CD4-positive, CD25-positive, alpha-beta regulatory T cell (primary cell): Measurements from ENCODE around the gene ARSB. TPM values are rescaled to one million over a fixed set of nuclear protein-coding genes. Genes with fewer than 3 reads are reported as not detected.

Experiments
- ATAC-seq, 2 donors: fragments of 150-1000 bp; cut with Tn5 transposase; one replicate each; pipeline ENCODE4 v1.10.0; 2021; ENCODE audit warnings: low read depth in 2 of 2, moderate number of reproducible peaks in 2 of 2, moderate library complexity in 1 of 2
- DNase-seq, 3 donors: peaks; one replicate each; pipeline versions ENCODE4 v3.0.0 to v3.0.0-alpha.2; 2012 to 2022; ENCODE audit warnings: mixed read lengths in 1 of 3
- H3K27ac ChIP-seq: one replicate; pipeline ENCODE4 v1.7.0; 2013; ENCODE audit warnings: mild to moderate bottlenecking, low read length; ENCODE audit not compliant: insufficient read depth, poor library complexity, severe bottlenecking
- H3K27me3 ChIP-seq: one replicate; pipeline ENCODE4 v1.7.0; 2013; ENCODE audit warnings: low read length; ENCODE audit not compliant: control insufficient read depth, insufficient read depth
- H3K36me3 ChIP-seq: one replicate; pipeline ENCODE4 v1.7.0; 2013; ENCODE audit warnings: mild to moderate bottlenecking, low read length, moderate library complexity; ENCODE audit not compliant: control insufficient read depth, insufficient read depth
- H3K4me1 ChIP-seq: 2 replicates; pipeline ENCODE4 v1.7.0; 2013; ENCODE audit warnings: mild to moderate bottlenecking, low read length; ENCODE audit not compliant: insufficient read depth, control insufficient read depth, poor library complexity, severe bottlenecking
- H3K4me3 ChIP-seq: one replicate; pipeline ENCODE4 v1.7.0; 2013; ENCODE audit warnings: low read depth, mild to moderate bottlenecking, low read length, moderate library complexity
- H3K9me3 ChIP-seq, 2 experiments: 1 replicate in 1 of 2; 2 replicates in 1 of 2; pipeline ENCODE4 v1.7.0; 2013; ENCODE audit warnings: low read length in 2 of 2, mild to moderate bottlenecking in 1 of 2, moderate library complexity in 1 of 2; ENCODE audit not compliant: control insufficient read depth in 2 of 2
- H3K27ac Mint-ChIP-seq, 3 donors: one replicate each; pipeline ENCODE4 v1.8.0; 2020 to 2022; ENCODE audit warnings: mild to moderate bottlenecking in 3 of 3, mixed read lengths in 3 of 3, moderate library complexity in 2 of 3
- H3K27me3 Mint-ChIP-seq: one replicate; pipeline ENCODE4 v1.8.0; 2022; ENCODE audit warnings: mild to moderate bottlenecking, mixed read lengths
- H3K36me3 Mint-ChIP-seq: one replicate; pipeline ENCODE4 v1.8.0; 2020; ENCODE audit warnings: mixed read lengths
- H3K4me1 Mint-ChIP-seq, 4 donors: one replicate each; pipeline ENCODE4 v1.8.0; 2020 to 2022; ENCODE audit warnings: mixed read lengths in 4 of 4, mild to moderate bottlenecking in 1 of 4
- H3K4me3 Mint-ChIP-seq, 4 donors: one replicate each; pipeline ENCODE4 v1.8.0; 2020 to 2022; ENCODE audit warnings: mild to moderate bottlenecking in 4 of 4, mixed read lengths in 4 of 4, moderate library complexity in 3 of 4
- H3K9me3 Mint-ChIP-seq, 7 donors: one replicate each; pipeline ENCODE4 v1.8.0; 2020 to 2022; ENCODE audit warnings: mixed read lengths in 7 of 7, mild to moderate bottlenecking in 3 of 7, moderate library complexity in 2 of 7
- polyA plus RNA-seq, 4 donors: library from polyadenylated mRNA; unstranded; fragments of 300-500 nt; fragmentation: Illumina TruSeq; gene quantifications; one replicate each; pipeline ENCODE4 v1.2.3, GENCODE V29; 2021
- total RNA-seq: library from RNA; stranded (reverse); gene quantifications from one replicate; pipeline ENCODE4 v1.2.3, GENCODE V29; 2022

ARSB gene
- total and polyA plus RNA-seq, 5 donors from 2014 or later: 3.4 to 6.5 (median 4.4) TPM

- H3K27me3 ChIP-seq: no peaks in the 10 kb centered on the region
- H3K36me3 ChIP-seq: no peaks in the 10 kb centered on the region
- no peak overlapping the region for H3K27ac Mint-ChIP-seq
- no peaks in the 10 kb centered on the region for H3K4me1 Mint-ChIP-seq
- no peak overlapping the region for H3K27ac ChIP-seq
- no peaks in the 10 kb centered on the region for H3K9me3 ChIP-seq
- H3K4me1 ChIP-seq: no peaks in the 10 kb centered on the region
- H3K4me3 ChIP-seq: no peak overlapping the region
- no peaks in the 10 kb centered on the region for H3K27me3 Mint-ChIP-seq
- peaks cover 0 to 1% (median 0%) of the 10 kb centered on the region in 7 donors for H3K9me3 Mint-ChIP-seq
- ATAC-seq (no peak), DNase-seq (no peak)
- H3K4me3 Mint-ChIP-seq: no peak overlapping the region
- H3K36me3 Mint-ChIP-seq: peaks cover 19% of the 10 kb centered on the region
These were observed 161.9 kb downstream of the ARSB start for GRCh38 chr5:78823196-78823595.

GRCh38 chr5:78821536-78822021 lies 163.5 kb downstream of the ARSB start:
- no peaks in the 10 kb centered on the region for H3K4me1 ChIP-seq
- H3K36me3 Mint-ChIP-seq: peaks cover 22% of the 10 kb centered on the region
- H3K27me3 ChIP-seq: no peaks in the 10 kb centered on the region
- no peaks in the 10 kb centered on the region for H3K36me3 ChIP-seq
- peaks cover 0 to 1% (median 0%) of the 10 kb centered on the region in 7 donors for H3K9me3 Mint-ChIP-seq
- no peaks in the 10 kb centered on the region for H3K9me3 ChIP-seq
- H3K27ac ChIP-seq: no peak overlapping the region
- no peaks in the 10 kb centered on the region for H3K4me1 Mint-ChIP-seq
- H3K27me3 Mint-ChIP-seq: no peaks in the 10 kb centered on the region
- DNase-seq (no peak), ATAC-seq (no peak)
- no peak overlapping the region for H3K27ac Mint-ChIP-seq
- no peak overlapping the region for H3K4me3 Mint-ChIP-seq
- no peak overlapping the region for H3K4me3 ChIP-seq

GRCh38 chr5:78819707-78820106 lies 165.4 kb downstream of the ARSB start:
- no peaks in the 10 kb centered on the region for H3K36me3 ChIP-seq
- H3K4me3 ChIP-seq: no peak overlapping the region
- H3K4me1 Mint-ChIP-seq: no peaks in the 10 kb centered on the region
- H3K4me3 Mint-ChIP-seq: no peak overlapping the region
- no peak overlapping the region for H3K27ac Mint-ChIP-seq
- H3K27ac ChIP-seq: no peak overlapping the region
- ATAC-seq: no peak
- peaks cover 31% of the 10 kb centered on the region for H3K36me3 Mint-ChIP-seq
- no peak for DNase-seq
- H3K27me3 ChIP-seq: no peaks in the 10 kb centered on the region
- no peaks in the 10 kb centered on the region for H3K4me1 ChIP-seq
- no peaks in the 10 kb centered on the region for H3K27me3 Mint-ChIP-seq
- H3K9me3 ChIP-seq: no peaks in the 10 kb centered on the region
- peaks cover 0 to 1% (median 0%) of the 10 kb centered on the region in 7 donors for H3K9me3 Mint-ChIP-seq

- H3K27ac ChIP-seq: no peak overlapping the region
- Mint-ChIP-seq H3K9me3 (peaks cover 0 to 1% (median 0%) of the 10 kb centered on the region in 7 donors), H3K27ac (no peak overlapping the region), H3K27me3 (no peaks in the 10 kb centered on the region), H3K36me3 (peaks cover 36% of the 10 kb centered on the region), H3K4me1 (peaks cover 0 to 1% (median 0%) of the 10 kb centered on the region in 4 donors), H3K4me3 (no peak overlapping the region)
- H3K4me3 ChIP-seq: no peak overlapping the region
- no peaks in the 10 kb centered on the region for H3K36me3 ChIP-seq
- ATAC-seq (no peak), DNase-seq (no peak)
- H3K4me1 ChIP-seq: no peaks in the 10 kb centered on the region
- H3K27me3 ChIP-seq: no peaks in the 10 kb centered on the region
- no peaks in the 10 kb centered on the region for H3K9me3 ChIP-seq
These were observed 165.9 kb downstream of the ARSB start for GRCh38 chr5:78819166-78819565.

DNA sequence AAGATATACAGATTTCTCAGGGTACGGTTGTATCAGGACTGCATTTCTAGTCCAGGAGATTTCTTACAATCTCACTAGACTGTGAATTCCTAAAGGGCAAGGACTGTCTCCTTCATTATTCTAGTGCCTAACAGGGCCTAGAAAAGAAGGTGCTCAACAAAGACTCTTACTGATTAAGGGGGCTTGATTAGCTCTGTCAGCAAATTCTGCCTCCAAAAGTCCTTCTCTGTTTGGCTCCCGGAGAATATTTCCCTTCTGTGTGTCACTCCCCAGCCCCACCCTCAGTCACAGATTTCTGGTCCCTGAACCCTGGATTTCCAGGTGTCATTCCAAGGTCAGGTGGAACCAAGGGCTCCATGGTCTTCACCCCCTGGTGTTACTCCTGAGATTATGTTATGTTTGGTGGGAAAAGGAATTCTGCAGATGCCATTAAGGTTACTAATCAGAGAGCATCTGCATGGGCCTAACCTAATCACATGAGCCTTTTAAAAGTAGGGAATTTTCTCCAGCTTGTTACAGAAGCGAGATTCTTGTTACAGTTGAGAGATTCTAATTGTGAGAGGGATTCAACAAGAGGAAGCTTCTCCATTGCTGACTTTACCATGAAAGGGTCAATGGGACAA lies 168.9 kb downstream of the ARSB start:
- Mint-ChIP-seq H3K4me3 (no peak overlapping the region), H3K27ac (no peak overlapping the region), H3K4me1 (peaks cover 0 to 1% (median 0%) of the 10 kb centered on the region in 4 donors), H3K9me3 (peaks cover 0 to 4% (median 0%) of the 10 kb centered on the region in 7 donors), H3K27me3 (no peaks in the 10 kb centered on the region), H3K36me3 (peaks cover 24% of the 10 kb centered on the region)
- Histone ChIP-seq H3K36me3 (no peaks in the 10 kb centered on the region), H3K9me3 (no peaks in the 10 kb centered on the region), H3K4me1 (no peaks in the 10 kb centered on the region), H3K4me3 (no peak overlapping the region), H3K27me3 (no peaks in the 10 kb centered on the region), H3K27ac (no peak overlapping the region)
- no peak for ATAC-seq
- no peak for DNase-seq

DNA sequence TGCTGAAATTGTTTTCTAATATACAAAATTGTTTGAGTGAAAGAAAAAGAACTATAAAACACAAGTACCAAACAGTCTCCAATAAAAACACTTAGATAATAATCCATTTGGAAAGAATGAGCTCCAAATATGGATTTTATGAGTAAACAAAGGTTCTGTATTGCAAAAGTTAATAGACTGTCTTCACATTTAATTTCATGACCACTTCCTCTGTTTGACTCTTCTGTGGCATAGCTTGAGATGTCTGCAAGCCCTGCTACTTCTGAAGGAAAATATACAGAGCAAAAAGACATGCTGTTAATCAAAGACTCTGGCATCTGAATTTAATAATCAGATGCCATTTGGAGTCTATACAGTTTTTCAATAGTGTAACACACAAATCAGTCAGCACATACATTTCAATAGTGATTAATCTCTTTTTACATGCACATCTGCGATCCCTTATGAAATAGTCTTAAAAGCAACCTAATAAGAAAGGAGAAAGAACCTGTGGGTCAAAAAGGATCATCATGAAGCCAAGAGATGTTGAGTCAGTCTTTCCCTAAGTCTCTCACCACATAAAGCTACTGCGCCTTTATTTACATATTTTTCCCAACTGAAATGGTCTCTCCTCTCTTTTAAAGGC lies 171.1 kb downstream of the ARSB start:
- Mint-ChIP-seq H3K36me3 (peaks cover 23% of the 10 kb centered on the region), H3K27ac (no peak overlapping the region), H3K4me3 (no peak overlapping the region), H3K4me1 (peaks cover 0 to 1% (median 0%) of the 10 kb centered on the region in 4 donors), H3K9me3 (peaks cover 0 to 3% (median 0%) of the 10 kb centered on the region in 7 donors), H3K27me3 (no peaks in the 10 kb centered on the region)
- H3K9me3 ChIP-seq: no peaks in the 10 kb centered on the region
- H3K27ac ChIP-seq: no peak overlapping the region
- DNase-seq (peak in 1 of 3 donors; percentile 3), ATAC-seq (no peak)
- H3K4me3 ChIP-seq: no peak overlapping the region
- H3K36me3 ChIP-seq: no peaks in the 10 kb centered on the region
- H3K4me1 ChIP-seq: no peaks in the 10 kb centered on the region
- H3K27me3 ChIP-seq: no peaks in the 10 kb centered on the region

- no peaks in the 10 kb centered on the region for H3K27me3 Mint-ChIP-seq
- H3K27ac Mint-ChIP-seq: no peak overlapping the region
- H3K36me3 ChIP-seq: no peaks in the 10 kb centered on the region
- H3K4me1 ChIP-seq: no peaks in the 10 kb centered on the region
- no peak for ATAC-seq
- H3K27ac ChIP-seq: no peak overlapping the region
- no peaks in the 10 kb centered on the region for H3K9me3 ChIP-seq
- peaks cover 0 to 1% (median 0%) of the 10 kb centered on the region in 4 donors for H3K4me1 Mint-ChIP-seq
- H3K4me3 Mint-ChIP-seq: no peak overlapping the region
- no peak for DNase-seq
- H3K9me3 Mint-ChIP-seq: peaks cover 0 to 3% (median 0%) of the 10 kb centered on the region in 7 donors
- no peak overlapping the region for H3K4me3 ChIP-seq
- no peaks in the 10 kb centered on the region for H3K27me3 ChIP-seq
- peaks cover 24% of the 10 kb centered on the region for H3K36me3 Mint-ChIP-seq
These were observed 171.8 kb downstream of the ARSB start for GRCh38 chr5:78813286-78813685.

- H3K27me3 ChIP-seq: no peaks in the 10 kb centered on the region
- no peaks in the 10 kb centered on the region for H3K4me1 ChIP-seq
- H3K4me1 Mint-ChIP-seq: peaks cover 0 to 1% (median 0%) of the 10 kb centered on the region in 4 donors
- no peaks in the 10 kb centered on the region for H3K9me3 ChIP-seq
- H3K9me3 Mint-ChIP-seq: peaks cover 0 to 3% (median 0%) of the 10 kb centered on the region in 7 donors
- H3K27ac ChIP-seq: no peak overlapping the region
- no peak overlapping the region for H3K4me3 Mint-ChIP-seq
- H3K36me3 Mint-ChIP-seq: peaks cover 21% of the 10 kb centered on the region
- DNase-seq: no peak
- no peak for ATAC-seq
- H3K36me3 ChIP-seq: no peaks in the 10 kb centered on the region
- no peak overlapping the region for H3K4me3 ChIP-seq
- H3K27me3 Mint-ChIP-seq: no peaks in the 10 kb centered on the region
- H3K27ac Mint-ChIP-seq: peak overlapping the region in 1 of 3 donors; percentile 15
These were observed 173.2 kb downstream of the ARSB start for GRCh38 chr5:78811866-78812265.
